HEK293 (cell line): ENCODE results near the gene ZFYVE28.

ENCODE experiments used
- CTCF ChIA-PET: fragments of 350-600 bp; formaldehyde crosslinking; extraction: SDS; loops from one replicate; lab custom pipeline; 2021; ENCODE audit warnings: antibody characterized with exemption; lab: Yijun Ruan, JAX
- POLR2A ChIA-PET: fragments of 300-600 bp; formaldehyde crosslinking; extraction: SDS; loops from one replicate; lab custom pipeline; 2020; ENCODE audit warnings: antibody characterized with exemption, inconsistent platforms; lab: Yijun Ruan, JAX
- H3K27ac ChIP-seq: fragments of 200-500 bp; sonication (Bioruptor generic); 2 replicates; pipeline ENCODE4 v1.5.1; 2014; ENCODE audit warnings: low read depth, low read length, control low read depth, inconsistent platforms; ENCODE audit errors: extremely low read depth
- H3K36me3 ChIP-seq, 2 experiments: fragments of 200-500 bp in 1 of 2; sonication (Bioruptor generic) in 1 of 2; 1 replicate in 1 of 2; 2 replicates in 1 of 2; pipeline ENCODE4 v1.5.1; 2014 to 2017; ENCODE audit warnings: inconsistent platforms in 2 of 2, low read length in 2 of 2; ENCODE audit not compliant: control insufficient read depth in 2 of 2, insufficient read depth in 1 of 2
- H3K4me1 ChIP-seq: fragments of 200-500 bp; sonication (Bioruptor generic); 2 replicates; pipeline ENCODE4 v1.5.1; 2014; ENCODE audit warnings: mild to moderate bottlenecking, low read length, inconsistent platforms; ENCODE audit not compliant: control insufficient read depth, insufficient read depth
- H3K4me3 ChIP-seq: 2 replicates; pipeline ENCODE4 v1.5.1; 2011; ENCODE audit warnings: low read depth, mild to moderate bottlenecking, control low read depth, low read length, moderate library complexity
- H3K9me3 ChIP-seq: fragments of 200-500 bp; sonication (Bioruptor generic); 2 replicates; pipeline ENCODE4 v1.5.1; 2014; ENCODE audit warnings: low read depth, low read length, inconsistent platforms; ENCODE audit not compliant: control insufficient read depth, insufficient read depth
- KLF1 ChIP-seq: fragments of 450-650 bp; formaldehyde crosslinking; IDR thresholded peaks from 2 replicates; pipeline ENCODE4 v1.5.1; 2016; ENCODE audit warnings: missing biosample characterization, missing genetic modification characterization
- REPIN1 ChIP-seq: fragments of 450-650 bp; formaldehyde crosslinking; IDR thresholded peaks from 2 replicates; pipeline ENCODE4 v1.5.1; 2017; ENCODE audit warnings: missing biosample characterization, missing genetic modification characterization, low read depth
- SETDB1 ChIP-seq: IDR thresholded peaks from one replicate; pipeline ENCODE4 v1.6.1; 2017; ENCODE audit warnings: mild to moderate bottlenecking, low read length, moderate library complexity, mixed read lengths; ENCODE audit not compliant: insufficient read length
- TCF7L2 ChIP-seq: IDR thresholded peaks from 2 replicates; pipeline ENCODE4 v1.6.1; 2011; ENCODE audit warnings: low read depth, mild to moderate bottlenecking, inconsistent platforms, low read length, moderate library complexity, borderline replicate concordance
- ZBTB1 ChIP-seq: fragments of 450-650 bp; formaldehyde crosslinking; IDR thresholded peaks from 2 replicates; pipeline ENCODE4 v1.5.1; 2016; ENCODE audit warnings: missing biosample characterization, missing genetic modification characterization
- ZBTB48 ChIP-seq: fragments of 450-650 bp; formaldehyde crosslinking; IDR thresholded peaks from 2 replicates; pipeline ENCODE4 v1.5.1; 2016; ENCODE audit warnings: missing biosample characterization, missing genetic modification characterization
- ZFHX2 ChIP-seq: fragments of 450-650 bp; formaldehyde crosslinking; conservative IDR thresholded peaks from 2 replicates; pipeline ENCODE4 v1.5.1; 2016; ENCODE audit warnings: missing biosample characterization, missing genetic modification characterization
- ZFP3 ChIP-seq: fragments of 450-650 bp; formaldehyde crosslinking; IDR thresholded peaks from 2 replicates; pipeline ENCODE4 v1.5.1; 2016; ENCODE audit warnings: low read depth, missing biosample characterization, missing genetic modification characterization
- ZIC2 ChIP-seq: fragments of 450-650 bp; formaldehyde crosslinking; IDR thresholded peaks from 2 replicates; pipeline ENCODE4 v1.5.1; 2016; ENCODE audit warnings: missing biosample characterization, missing genetic modification characterization
- ZNF2 ChIP-seq: fragments of 450-650 bp; formaldehyde crosslinking; IDR thresholded peaks from 2 replicates; pipeline ENCODE4 v1.5.1; 2016; ENCODE audit warnings: missing biosample characterization, missing genetic modification characterization
- ZNF37A ChIP-seq: fragments of 450-650 bp; IDR thresholded peaks from 2 replicates; pipeline ENCODE4 v1.5.1; 2018; ENCODE audit warnings: missing biosample characterization, missing genetic modification characterization
- ZNF473 ChIP-seq: fragments of 450-650 bp; formaldehyde crosslinking; IDR thresholded peaks from 2 replicates; pipeline ENCODE4 v1.5.1; 2017; ENCODE audit warnings: missing biosample characterization, missing genetic modification characterization
- ZNF48 ChIP-seq: fragments of 450-650 bp; formaldehyde crosslinking; IDR thresholded peaks from 2 replicates; pipeline ENCODE4 v1.5.1; 2016; ENCODE audit warnings: missing biosample characterization, missing genetic modification characterization
- ZNF501 ChIP-seq: fragments of 450-650 bp; formaldehyde crosslinking; IDR thresholded peaks from 2 replicates; pipeline ENCODE4 v1.5.1; 2016; ENCODE audit warnings: missing biosample characterization, missing genetic modification characterization
- ZNF521 ChIP-seq: fragments of 450-650 bp; formaldehyde crosslinking; IDR thresholded peaks from 2 replicates; pipeline ENCODE4 v1.5.1; 2017; ENCODE audit warnings: missing biosample characterization, mild to moderate bottlenecking, missing genetic modification characterization
- ZNF596 ChIP-seq: fragments of 450-650 bp; IDR thresholded peaks from 2 replicates; pipeline ENCODE4 v1.5.0; 2018; ENCODE audit warnings: missing biosample characterization, mild to moderate bottlenecking, missing genetic modification characterization, moderate library complexity
- ZNF600 ChIP-seq: fragments of 450-650 bp; formaldehyde crosslinking; IDR thresholded peaks from 2 replicates; pipeline ENCODE4 v1.5.1; 2016; ENCODE audit warnings: missing biosample characterization, missing genetic modification characterization
- ZNF623 ChIP-seq: fragments of 450-650 bp; formaldehyde crosslinking; IDR thresholded peaks from 2 replicates; pipeline ENCODE4 v1.5.1; 2016; ENCODE audit warnings: missing biosample characterization, missing genetic modification characterization
- ZNF624 ChIP-seq: fragments of 450-650 bp; formaldehyde crosslinking; IDR thresholded peaks from 2 replicates; pipeline ENCODE4 v1.5.1; 2017; ENCODE audit warnings: missing biosample characterization, missing genetic modification characterization
- ZNF776 ChIP-seq: fragments of 450-650 bp; formaldehyde crosslinking; IDR thresholded peaks from 2 replicates; pipeline ENCODE4 v1.5.0; 2017; ENCODE audit warnings: missing biosample characterization, missing genetic modification characterization, borderline replicate concordance
- ZNF791 ChIP-seq: fragments of 450-650 bp; formaldehyde crosslinking; IDR thresholded peaks from 2 replicates; pipeline ENCODE4 v1.5.1; 2016; ENCODE audit warnings: missing biosample characterization, missing genetic modification characterization
- ZNF837 ChIP-seq: fragments of 450-650 bp; formaldehyde crosslinking; IDR thresholded peaks from 2 replicates; pipeline ENCODE4 v1.5.1; 2016; ENCODE audit warnings: missing biosample characterization, missing genetic modification characterization
- TF ChIP-seq, protein P1 (sequence below): fragments of 450-650 bp; formaldehyde crosslinking; IDR thresholded peaks from 2 replicates; pipeline ENCODE4 v1.5.1; 2016; ENCODE audit warnings: missing biosample characterization, missing genetic modification characterization
- TF ChIP-seq, protein P2 (sequence below): fragments of 450-650 bp; formaldehyde crosslinking; IDR thresholded peaks from 2 replicates; pipeline ENCODE4 v1.5.1; 2016; ENCODE audit warnings: missing biosample characterization, missing genetic modification characterization
- TF ChIP-seq, protein P3 (sequence below): fragments of 450-650 bp; formaldehyde crosslinking; IDR thresholded peaks from 2 replicates; pipeline ENCODE4 v1.5.1; 2017; ENCODE audit warnings: missing biosample characterization, missing genetic modification characterization
- TF ChIP-seq, protein P4 (sequence below): fragments of 450-650 bp; formaldehyde crosslinking; IDR thresholded peaks from 2 replicates; pipeline ENCODE4 v1.5.1; 2016; ENCODE audit warnings: missing biosample characterization, missing genetic modification characterization, borderline replicate concordance
- TF ChIP-seq, protein P5 (sequence below): fragments of 450-650 bp; formaldehyde crosslinking; IDR thresholded peaks from 2 replicates; pipeline ENCODE4 v1.5.0; 2017; ENCODE audit warnings: missing biosample characterization, missing genetic modification characterization, borderline replicate concordance

ZFYVE28 gene

DNA sequence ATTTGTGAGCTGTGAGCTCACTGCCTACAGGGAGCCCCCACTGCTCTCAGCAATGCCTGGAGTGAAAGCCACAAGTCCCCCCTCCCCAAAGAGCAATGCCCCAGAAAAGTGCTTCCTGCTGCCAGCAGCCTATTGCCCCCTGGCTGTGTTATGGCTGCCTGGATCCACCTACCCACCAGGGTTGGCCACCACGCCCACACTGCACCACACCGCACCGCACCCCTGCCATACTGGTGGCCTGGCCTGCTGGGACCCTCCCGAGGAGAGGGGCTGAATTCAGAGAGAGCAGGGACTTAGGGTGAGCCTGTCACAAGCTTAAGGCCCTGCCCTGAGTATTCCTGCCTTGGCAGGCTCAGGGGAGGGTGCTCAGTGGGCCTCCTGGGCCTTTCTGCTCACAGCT is 4.6 kb upstream of the ZFYVE28 start:
- Histone ChIP-seq H3K4me1 (no peaks in the 10 kb centered on the region), H3K4me3 (no peak overlapping the region), H3K27ac (no peak overlapping the region), H3K9me3 (no peaks in the 10 kb centered on the region), H3K36me3 (no peaks in the 10 kb centered on the region)
- ChIA-PET POLR2A (no interaction called here), CTCF (interaction anchor here (0.5 to 0.6 kb wide), 3 partner anchors 17 to 210 kb away, joined by 3 read pairs; no protein-coding TSS in a partner anchor)
- TF ChIP-seq ZNF37A (no peak), ZBTB1 (no peak), ZNF837 (tag by site-specific recombination) (no peak), ZIC2 (tag by site-specific recombination) (peak; percentile 94)
- TF ChIP-seq, protein P1, sequence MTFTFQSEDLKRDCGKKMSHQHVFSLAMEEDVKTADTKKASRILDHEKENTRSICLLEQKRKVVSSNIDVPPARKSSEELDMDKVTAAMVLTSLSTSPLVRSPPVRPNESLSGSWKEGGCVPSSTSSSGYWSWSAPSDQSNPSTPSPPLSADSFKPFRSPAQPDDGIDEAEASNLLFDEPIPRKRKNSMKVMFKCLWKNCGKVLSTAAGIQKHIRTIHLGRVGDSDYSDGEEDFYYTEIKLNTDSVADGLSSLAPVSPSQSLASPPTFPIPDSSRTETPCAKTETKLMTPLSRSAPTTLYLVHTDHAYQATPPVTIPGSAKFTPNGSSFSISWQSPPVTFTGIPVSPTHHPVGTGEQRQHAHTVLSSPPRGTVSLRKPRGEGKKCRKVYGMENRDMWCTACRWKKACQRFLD, result no peak

DNA sequence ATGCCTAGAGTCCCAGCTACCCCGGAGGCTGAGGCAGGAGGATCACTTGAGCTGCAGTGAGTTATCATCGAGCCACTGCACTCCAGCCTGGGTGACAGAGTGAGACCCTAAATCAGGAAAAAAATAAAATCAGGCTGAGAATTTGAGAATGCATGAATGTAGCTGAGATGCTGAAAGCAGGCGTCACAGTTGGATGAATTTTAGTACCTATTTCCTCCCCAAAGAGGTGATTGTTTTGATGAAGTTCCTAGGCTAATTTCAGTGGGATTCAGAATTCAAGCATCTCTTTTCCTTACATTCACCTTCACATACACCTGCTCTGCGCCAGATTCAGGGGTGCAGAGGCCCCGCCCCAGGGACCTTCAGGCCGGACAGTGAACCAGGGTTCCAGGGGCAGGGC is 3.5 kb upstream of the ZFYVE28 start:
- TF ChIP-seq SETDB1, result no peak
- no peak for TF ChIP-seq ZFHX2 (tag by site-specific recombination)
- TF ChIP-seq ZNF623, result no peak
- TF ChIP-seq ZNF791 (tag by site-specific recombination), result no peak
- TF ChIP-seq REPIN1, result no peak
- no peak for TF ChIP-seq TCF7L2
- no peak for TF ChIP-seq ZNF600 (tag by site-specific recombination)
- TF ChIP-seq ZNF501 (tag by site-specific recombination), result no peak
- TF ChIP-seq, protein P2, sequence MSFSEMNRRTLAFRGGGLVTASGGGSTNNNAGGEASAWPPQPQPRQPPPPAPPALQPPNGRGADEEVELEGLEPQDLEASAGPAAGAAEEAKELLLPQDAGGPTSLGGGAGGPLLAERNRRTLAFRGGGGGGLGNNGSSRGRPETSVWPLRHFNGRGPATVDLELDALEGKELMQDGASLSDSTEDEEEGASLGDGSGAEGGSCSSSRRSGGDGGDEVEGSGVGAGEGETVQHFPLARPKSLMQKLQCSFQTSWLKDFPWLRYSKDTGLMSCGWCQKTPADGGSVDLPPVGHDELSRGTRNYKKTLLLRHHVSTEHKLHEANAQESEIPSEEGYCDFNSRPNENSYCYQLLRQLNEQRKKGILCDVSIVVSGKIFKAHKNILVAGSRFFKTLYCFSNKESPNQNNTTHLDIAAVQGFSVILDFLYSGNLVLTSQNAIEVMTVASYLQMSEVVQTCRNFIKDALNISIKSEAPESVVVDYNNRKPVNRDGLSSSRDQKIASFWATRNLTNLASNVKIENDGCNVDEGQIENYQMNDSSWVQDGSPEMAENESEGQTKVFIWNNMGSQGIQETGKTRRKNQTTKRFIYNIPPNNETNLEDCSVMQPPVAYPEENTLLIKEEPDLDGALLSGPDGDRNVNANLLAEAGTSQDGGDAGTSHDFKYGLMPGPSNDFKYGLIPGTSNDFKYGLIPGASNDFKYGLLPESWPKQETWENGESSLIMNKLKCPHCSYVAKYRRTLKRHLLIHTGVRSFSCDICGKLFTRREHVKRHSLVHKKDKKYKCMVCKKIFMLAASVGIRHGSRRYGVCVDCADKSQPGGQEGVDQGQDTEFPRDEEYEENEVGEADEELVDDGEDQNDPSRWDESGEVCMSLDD (tag by site-specific recombination), result no peak
- no peak for TF ChIP-seq ZNF596 (tag by site-specific recombination)
- no peak for TF ChIP-seq ZNF776 (tag by site-specific recombination)
- no peak for TF ChIP-seq KLF1
- TF ChIP-seq ZNF48, result no peak
- no peak for TF ChIP-seq ZNF2 (tag by site-specific recombination)
- TF ChIP-seq ZBTB48 (tag by site-specific recombination), result no peak
- Histone ChIP-seq H3K36me3 (no peaks in the 10 kb centered on the region), H3K9me3 (no peaks in the 10 kb centered on the region), H3K4me1 (no peaks in the 10 kb centered on the region), H3K4me3 (no peak overlapping the region), H3K27ac (no peak overlapping the region)
- POLR2A ChIA-PET, result no interaction called here
- CTCF ChIA-PET, result interaction anchor here (1.7 to 2.0 kb wide), 2 partner anchors 9 to 19 kb away, joined by 4 to 5 read pairs; no protein-coding TSS in a partner anchor

DNA sequence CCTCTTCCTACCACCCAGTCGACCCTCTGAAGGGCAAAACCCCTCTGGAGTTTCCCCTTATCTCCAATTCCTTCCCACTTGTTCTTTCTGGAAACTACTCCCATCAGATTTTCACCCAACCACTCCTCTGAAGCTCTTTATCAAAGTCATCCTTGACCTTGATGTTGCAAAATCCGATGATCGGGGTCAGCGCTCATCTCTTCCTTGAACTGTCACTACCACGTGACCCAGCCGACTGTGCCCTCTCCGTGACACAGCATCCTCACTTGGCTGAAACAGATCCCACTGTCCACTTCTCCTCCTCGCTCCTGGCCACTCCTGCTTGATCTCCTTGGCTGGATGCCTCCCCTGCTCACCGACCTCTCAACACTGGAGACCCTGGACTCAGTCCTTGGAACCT is 1.4 kb upstream of the ZFYVE28 start:
- ChIA-PET POLR2A (no interaction called here), CTCF (no interaction called here)
- no peaks in the 10 kb centered on the region for H3K4me1 ChIP-seq
- no peaks in the 10 kb centered on the region for H3K36me3 ChIP-seq
- H3K9me3 ChIP-seq, result no peaks in the 10 kb centered on the region
- no peak overlapping the region for H3K4me3 ChIP-seq
- H3K27ac ChIP-seq, result no peak overlapping the region
- TF ChIP-seq, protein P3, sequence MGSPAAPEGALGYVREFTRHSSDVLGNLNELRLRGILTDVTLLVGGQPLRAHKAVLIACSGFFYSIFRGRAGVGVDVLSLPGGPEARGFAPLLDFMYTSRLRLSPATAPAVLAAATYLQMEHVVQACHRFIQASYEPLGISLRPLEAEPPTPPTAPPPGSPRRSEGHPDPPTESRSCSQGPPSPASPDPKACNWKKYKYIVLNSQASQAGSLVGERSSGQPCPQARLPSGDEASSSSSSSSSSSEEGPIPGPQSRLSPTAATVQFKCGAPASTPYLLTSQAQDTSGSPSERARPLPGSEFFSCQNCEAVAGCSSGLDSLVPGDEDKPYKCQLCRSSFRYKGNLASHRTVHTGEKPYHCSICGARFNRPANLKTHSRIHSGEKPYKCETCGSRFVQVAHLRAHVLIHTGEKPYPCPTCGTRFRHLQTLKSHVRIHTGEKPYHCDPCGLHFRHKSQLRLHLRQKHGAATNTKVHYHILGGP, result no peak
- TF ChIP-seq, protein P4, sequence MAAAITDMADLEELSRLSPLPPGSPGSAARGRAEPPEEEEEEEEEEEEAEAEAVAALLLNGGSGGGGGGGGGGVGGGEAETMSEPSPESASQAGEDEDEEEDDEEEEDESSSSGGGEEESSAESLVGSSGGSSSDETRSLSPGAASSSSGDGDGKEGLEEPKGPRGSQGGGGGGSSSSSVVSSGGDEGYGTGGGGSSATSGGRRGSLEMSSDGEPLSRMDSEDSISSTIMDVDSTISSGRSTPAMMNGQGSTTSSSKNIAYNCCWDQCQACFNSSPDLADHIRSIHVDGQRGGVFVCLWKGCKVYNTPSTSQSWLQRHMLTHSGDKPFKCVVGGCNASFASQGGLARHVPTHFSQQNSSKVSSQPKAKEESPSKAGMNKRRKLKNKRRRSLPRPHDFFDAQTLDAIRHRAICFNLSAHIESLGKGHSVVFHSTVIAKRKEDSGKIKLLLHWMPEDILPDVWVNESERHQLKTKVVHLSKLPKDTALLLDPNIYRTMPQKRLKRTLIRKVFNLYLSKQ (tag by site-specific recombination), result no peak
- TF ChIP-seq ZNF521 (tag by site-specific recombination) (no peak), ZNF624 (no peak), ZNF473 (tag by site-specific recombination) (no peak), ZFP3 (no peak)
- TF ChIP-seq, protein P5, sequence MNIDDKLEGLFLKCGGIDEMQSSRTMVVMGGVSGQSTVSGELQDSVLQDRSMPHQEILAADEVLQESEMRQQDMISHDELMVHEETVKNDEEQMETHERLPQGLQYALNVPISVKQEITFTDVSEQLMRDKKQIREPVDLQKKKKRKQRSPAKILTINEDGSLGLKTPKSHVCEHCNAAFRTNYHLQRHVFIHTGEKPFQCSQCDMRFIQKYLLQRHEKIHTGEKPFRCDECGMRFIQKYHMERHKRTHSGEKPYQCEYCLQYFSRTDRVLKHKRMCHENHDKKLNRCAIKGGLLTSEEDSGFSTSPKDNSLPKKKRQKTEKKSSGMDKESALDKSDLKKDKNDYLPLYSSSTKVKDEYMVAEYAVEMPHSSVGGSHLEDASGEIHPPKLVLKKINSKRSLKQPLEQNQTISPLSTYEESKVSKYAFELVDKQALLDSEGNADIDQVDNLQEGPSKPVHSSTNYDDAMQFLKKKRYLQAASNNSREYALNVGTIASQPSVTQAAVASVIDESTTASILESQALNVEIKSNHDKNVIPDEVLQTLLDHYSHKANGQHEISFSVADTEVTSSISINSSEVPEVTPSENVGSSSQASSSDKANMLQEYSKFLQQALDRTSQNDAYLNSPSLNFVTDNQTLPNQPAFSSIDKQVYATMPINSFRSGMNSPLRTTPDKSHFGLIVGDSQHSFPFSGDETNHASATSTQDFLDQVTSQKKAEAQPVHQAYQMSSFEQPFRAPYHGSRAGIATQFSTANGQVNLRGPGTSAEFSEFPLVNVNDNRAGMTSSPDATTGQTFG, result no peak
